H9 (cell line): ENCODE data around the gene CRYBB1. TPM values are rescaled to one million over a fixed set of nuclear protein-coding genes. Genes with fewer than 3 reads are reported as not detected.

ENCODE experiments used
- DNase-seq: peaks from one replicate; pipeline ENCODE4 v3.0.0-alpha.2; 2017
- H2AFZ ChIP-seq: one replicate; pipeline ENCODE4 v1.6.1; 2013; ENCODE audit warnings: mild to moderate bottlenecking, low read length, control low read depth, moderate library complexity
- H2AK5ac ChIP-seq: 2 replicates; pipeline ENCODE4 v1.6.1; 2013; ENCODE audit warnings: low read length, control low read depth, mixed read lengths; ENCODE audit not compliant: insufficient read length
- H2BK120ac ChIP-seq: one replicate; pipeline ENCODE4 v1.6.1; 2013; ENCODE audit warnings: low read depth, mild to moderate bottlenecking, low read length, control low read depth, inconsistent platforms; ENCODE audit not compliant: poor library complexity, severe bottlenecking
- H2BK12ac ChIP-seq: 2 replicates; pipeline ENCODE4 v1.6.1; 2013; ENCODE audit warnings: low read length, control low read depth, mixed read lengths, low read depth; ENCODE audit not compliant: insufficient read length
- H2BK15ac ChIP-seq: 2 replicates; pipeline ENCODE4 v1.6.1; 2013; ENCODE audit warnings: low read depth, low read length, control low read depth
- H2BK20ac ChIP-seq: one replicate; pipeline ENCODE4 v1.6.1; 2013; ENCODE audit warnings: low read depth, mild to moderate bottlenecking, low read length, control low read depth, inconsistent platforms; ENCODE audit not compliant: poor library complexity, severe bottlenecking
- H2BK5ac ChIP-seq: 2 replicates; pipeline ENCODE4 v1.6.1; 2013; ENCODE audit warnings: low read length, control low read depth, mixed read lengths; ENCODE audit not compliant: insufficient read length
- H3K14ac ChIP-seq: 2 replicates; pipeline ENCODE4 v1.6.1; 2013; ENCODE audit warnings: low read length, control low read depth; ENCODE audit not compliant: insufficient read depth
- H3K18ac ChIP-seq: 2 replicates; pipeline ENCODE4 v1.6.1; 2013; ENCODE audit warnings: low read depth, mild to moderate bottlenecking, mixed read lengths, low read length, control low read depth; ENCODE audit not compliant: insufficient read length
- H3K23ac ChIP-seq: 2 replicates; pipeline ENCODE4 v1.6.1; 2013; ENCODE audit warnings: low read length, control low read depth, mixed read lengths, low read depth; ENCODE audit not compliant: insufficient read length
- H3K23me2 ChIP-seq: 2 replicates; pipeline ENCODE4 v1.6.1; 2013; ENCODE audit warnings: low read depth, mild to moderate bottlenecking, mixed read lengths, low read length, control low read depth; ENCODE audit not compliant: insufficient read length, poor library complexity, severe bottlenecking
- H3K27ac ChIP-seq: 2 replicates; pipeline ENCODE4 v1.5.1; 2013; ENCODE audit warnings: low read length, control low read depth, mixed read lengths, low read depth; ENCODE audit not compliant: insufficient read length
- H3K27me3 ChIP-seq: 2 replicates; pipeline ENCODE4 v1.6.1; 2013; ENCODE audit warnings: low read length, control low read depth, inconsistent platforms; ENCODE audit not compliant: insufficient read depth
- H3K4ac ChIP-seq: 2 replicates; pipeline ENCODE4 v1.6.1; 2013; ENCODE audit warnings: low read depth, mild to moderate bottlenecking, control low read depth, inconsistent platforms, low read length, moderate library complexity
- H3K4me1 ChIP-seq: 2 replicates; pipeline ENCODE4 v1.6.1; 2013; ENCODE audit warnings: low read length, control low read depth, inconsistent platforms; ENCODE audit not compliant: insufficient read depth
- H3K4me2 ChIP-seq: 2 replicates; pipeline ENCODE4 v1.6.1; 2013; ENCODE audit warnings: low read length, control low read depth, mixed read lengths; ENCODE audit not compliant: insufficient read length, insufficient read depth
- H3K56ac ChIP-seq: 2 replicates; pipeline ENCODE4 v1.6.1; 2013; ENCODE audit warnings: low read depth, mild to moderate bottlenecking, mixed read lengths, low read length, control low read depth; ENCODE audit not compliant: insufficient read length
- H3K79me1 ChIP-seq: 2 replicates; pipeline ENCODE4 v1.6.1; 2013; ENCODE audit warnings: low read depth, mild to moderate bottlenecking, moderate library complexity, low read length, control low read depth, inconsistent platforms; ENCODE audit not compliant: insufficient read depth, poor library complexity, severe bottlenecking
- H3K79me2 ChIP-seq: 2 replicates; pipeline ENCODE4 v1.6.1; 2013; ENCODE audit warnings: low read length, control low read depth, inconsistent platforms; ENCODE audit not compliant: insufficient read depth
- H3K9ac ChIP-seq: 2 replicates; pipeline ENCODE4 v1.6.1; 2013; ENCODE audit warnings: low read length, control low read depth, mixed read lengths; ENCODE audit not compliant: insufficient read length; ENCODE audit errors: extremely low read depth
- H3K9me3 ChIP-seq: one replicate; pipeline ENCODE4 v1.6.1; 2013; ENCODE audit warnings: low read depth, low read length, inconsistent platforms; ENCODE audit not compliant: control insufficient read depth
- H3T11ph ChIP-seq: one replicate; pipeline ENCODE4 v1.6.1; 2013; ENCODE audit warnings: mild to moderate bottlenecking, low read length, control low read depth, inconsistent platforms
- H4K20me1 ChIP-seq: one replicate; pipeline ENCODE4 v1.6.1; 2013; ENCODE audit not compliant: control insufficient read depth, insufficient read length, insufficient read depth
- H4K5ac ChIP-seq: 2 replicates; pipeline ENCODE4 v1.6.1; 2013; ENCODE audit warnings: low read depth, mild to moderate bottlenecking, mixed read lengths, low read length, control low read depth; ENCODE audit not compliant: insufficient read length
- H4K8ac ChIP-seq: replicated peaks from 2 replicates; pipeline ENCODE4 v1.6.1; 2013; ENCODE audit warnings: low read length, control low read depth, mixed read lengths, low read depth; ENCODE audit not compliant: insufficient read length
- H4K91ac ChIP-seq: 2 replicates; pipeline ENCODE4 v1.6.1; 2013; ENCODE audit warnings: low read depth, mild to moderate bottlenecking, moderate library complexity, mixed read lengths, low read length, control low read depth; ENCODE audit not compliant: insufficient read length
- H3K27ac Mint-ChIP-seq, 3 experiments: 2 replicates in 2 of 3; 3 replicates in 1 of 3; pipeline ENCODE4 v1.8.0; 2020 to 2021; ENCODE audit warnings: mixed read lengths in 3 of 3, mild to moderate bottlenecking in 1 of 3, moderate library complexity in 1 of 3
- H3K27me3 Mint-ChIP-seq: 2 replicates; pipeline ENCODE4 v1.8.0; 2021; ENCODE audit warnings: low read depth, mild to moderate bottlenecking, moderate library complexity, mixed read lengths
- H3K36me3 Mint-ChIP-seq, 3 experiments: 2 replicates in 2 of 3; 3 replicates in 1 of 3; pipeline ENCODE4 v1.8.0; 2020 to 2021; ENCODE audit warnings: low read depth in 3 of 3, mixed read lengths in 3 of 3; ENCODE audit not compliant: insufficient read depth in 1 of 3
- H3K4me1 Mint-ChIP-seq, 2 experiments: 2 replicates each; pipeline ENCODE4 v1.8.0; 2020; ENCODE audit warnings: mixed read lengths in 2 of 2
- H3K4me3 Mint-ChIP-seq, 2 experiments: 2 replicates in 1 of 2; 3 replicates in 1 of 2; pipeline ENCODE4 v1.8.0; 2020 to 2021; ENCODE audit warnings: mild to moderate bottlenecking in 2 of 2, mixed read lengths in 2 of 2, moderate library complexity in 1 of 2
- H3K9me3 Mint-ChIP-seq, 2 experiments: 2 replicates in 1 of 2; 3 replicates in 1 of 2; pipeline ENCODE4 v1.8.0; 2020; ENCODE audit warnings: mild to moderate bottlenecking in 2 of 2, mixed read lengths in 2 of 2, moderate library complexity in 1 of 2
- WGBS: extraction: QIAGEN DNeasy Blood & Tissue Kit; methylation state at CpG from one replicate; pipeline ENCODE4 v1.1.7; 2013; ENCODE audit warnings: missing lambda C conversion rate, low lambda C conversion rate, mixed read lengths; ENCODE audit not compliant: insufficient read length; ENCODE audit errors: extremely low coverage; 5-methylcytosine and 5-hydroxymethylcytosine counted together
- total RNA-seq: library from RNA; stranded (reverse); gene quantifications from 2 replicates; pipeline ENCODE4 v1.2.1, GENCODE V29; 2021
- TF ChIP-seq, protein P1 (sequence below): fragments of 200-600 bp; sonication (generic); conservative IDR thresholded peaks from 3 replicates; pipeline ENCODE4 v1.8.0; 2021; ENCODE audit warnings: antibody characterized with exemption, mild to moderate bottlenecking

Gene CRYBB1
- total RNA-seq, 1 experiment from 2014 or later: 5.4 TPM

- Histone ChIP-seq H3K27me3 (no peaks in the 10 kb centered on the region), H2AFZ (no peak overlapping the region), H4K91ac (no peak overlapping the region), H2BK15ac (no peak overlapping the region), H2BK12ac (no peak overlapping the region), H3K4me2 (no peak overlapping the region), H3K23me2 (no peaks in the 10 kb centered on the region), H3K79me1 (peaks cover 5% of the 10 kb centered on the region), H3K9ac (no peak overlapping the region), H3K27ac (no peak overlapping the region), H3K18ac (no peak overlapping the region), H2BK5ac (no peak overlapping the region), H3K79me2 (peaks cover 41% of the 10 kb centered on the region; the same call in 1 of the 2 replicates), H3K4me1 (peaks cover 20% of the 10 kb centered on the region; the same call in 1 of the 2 replicates), H4K8ac (no peak overlapping the region), H3K14ac (no peak overlapping the region), H3K4ac (no peak overlapping the region), H3K9me3 (no peaks in the 10 kb centered on the region), H4K20me1 (no peaks in the 10 kb centered on the region), H2BK20ac (no peak overlapping the region), H2BK120ac (no peak overlapping the region), H3K56ac (no peak overlapping the region), H2AK5ac (no peak overlapping the region), H3K23ac (no peak overlapping the region), H4K5ac (no peak overlapping the region), H3T11ph (no peak overlapping the region)
- peaks cover 24 to 33% (median 30%) of the 10 kb centered on the region in 3 experiments for H3K36me3 Mint-ChIP-seq
- no CpG with 5 or more reads among the region's 4 CpGs for WGBS
- H3K9me3 Mint-ChIP-seq: peaks cover 0 to 3% of the 10 kb centered on the region in 2 experiments; a peak in 2 of 5 replicates
- peak overlapping the region in 2 of 3 experiments; percentile 64 to 91; a peak in 4 of 7 replicates for H3K27ac Mint-ChIP-seq
- peaks cover 68 to 77% of the 10 kb centered on the region in 2 experiments for H3K4me1 Mint-ChIP-seq
- peak overlapping the region; percentile 19 to 34; a peak in 1 of 5 replicates for H3K4me3 Mint-ChIP-seq
- DNase-seq: no peak
- H3K27me3 Mint-ChIP-seq: no peaks in the 10 kb centered on the region
- TF ChIP-seq, protein P1, sequence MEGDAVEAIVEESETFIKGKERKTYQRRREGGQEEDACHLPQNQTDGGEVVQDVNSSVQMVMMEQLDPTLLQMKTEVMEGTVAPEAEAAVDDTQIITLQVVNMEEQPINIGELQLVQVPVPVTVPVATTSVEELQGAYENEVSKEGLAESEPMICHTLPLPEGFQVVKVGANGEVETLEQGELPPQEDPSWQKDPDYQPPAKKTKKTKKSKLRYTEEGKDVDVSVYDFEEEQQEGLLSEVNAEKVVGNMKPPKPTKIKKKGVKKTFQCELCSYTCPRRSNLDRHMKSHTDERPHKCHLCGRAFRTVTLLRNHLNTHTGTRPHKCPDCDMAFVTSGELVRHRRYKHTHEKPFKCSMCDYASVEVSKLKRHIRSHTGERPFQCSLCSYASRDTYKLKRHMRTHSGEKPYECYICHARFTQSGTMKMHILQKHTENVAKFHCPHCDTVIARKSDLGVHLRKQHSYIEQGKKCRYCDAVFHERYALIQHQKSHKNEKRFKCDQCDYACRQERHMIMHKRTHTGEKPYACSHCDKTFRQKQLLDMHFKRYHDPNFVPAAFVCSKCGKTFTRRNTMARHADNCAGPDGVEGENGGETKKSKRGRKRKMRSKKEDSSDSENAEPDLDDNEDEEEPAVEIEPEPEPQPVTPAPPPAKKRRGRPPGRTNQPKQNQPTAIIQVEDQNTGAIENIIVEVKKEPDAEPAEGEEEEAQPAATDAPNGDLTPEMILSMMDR: no peak
Measured at GRCh38 chr22:26584010-26584409, 33.8 kb downstream of the CRYBB1 start.
